OCI-LY7 (cell line): Measurements from ENCODE around the gene LAMA3. TPM values are rescaled to one million over a fixed set of nuclear protein-coding genes. Genes with fewer than 3 reads are reported as not detected.

ENCODE experiments used
- BruUV-seq: library from RNA; stranded (reverse); fragments of 400-500 nt; replicated peaks from 2 replicates; lab custom pipeline; 2021; lab: Mats Ljungman, UMichigan
- CTCF ChIA-PET: fragments of 300-600 bp; sonication (Branson Sonifier 250); formaldehyde crosslinking; loops from one replicate; lab custom pipeline; 2022; ENCODE audit warnings: antibody characterized with exemption; ENCODE audit not compliant: unreplicated experiment; lab: Charles Lee
- POLR2A ChIA-PET: fragments of 300-600 bp; sonication (Branson Sonifier 250); formaldehyde crosslinking; loops from one replicate; lab custom pipeline; 2022; ENCODE audit warnings: antibody characterized with exemption; lab: Charles Lee
- DNase-seq: peaks from one replicate; pipeline ENCODE4 v3.0.0-alpha.2; 2015; ENCODE audit warnings: low spot score
- H2AFZ ChIP-seq: fragments of 200-600 bp; sonication (generic), shearing (Covaris generic); 2 replicates; pipeline ENCODE4 v1.6.1; 2014; ENCODE audit warnings: mild to moderate bottlenecking, antibody characterized with exemption, low read length, moderate library complexity
- H3K27ac ChIP-seq: fragments of 200-600 bp; sonication (generic); 2 replicates; pipeline ENCODE4 v1.5.1; 2014; ENCODE audit warnings: mixed run types, low read depth, mild to moderate bottlenecking, moderate library complexity, low read length, inconsistent platforms; ENCODE audit not compliant: poor library complexity, severe bottlenecking
- H3K36me3 ChIP-seq: fragments of 200-600 bp; sonication (generic); 2 replicates; pipeline ENCODE4 v1.6.1; 2014; ENCODE audit warnings: mild to moderate bottlenecking, antibody characterized with exemption, low read length, moderate library complexity, mixed read lengths; ENCODE audit not compliant: insufficient read depth
- H3K4me1 ChIP-seq: fragments of 200-600 bp; sonication (generic); 2 replicates; pipeline ENCODE4 v1.5.1; 2014; ENCODE audit warnings: mild to moderate bottlenecking, low read length; ENCODE audit not compliant: insufficient read depth, poor library complexity, severe bottlenecking
- H3K4me2 ChIP-seq: fragments of 200-600 bp; sonication (generic); 2 replicates; pipeline ENCODE4 v1.6.1; 2014; ENCODE audit warnings: mild to moderate bottlenecking, low read length
- H3K4me3 ChIP-seq: fragments of 200-600 bp; sonication (generic); 2 replicates; pipeline ENCODE4 v1.5.1; 2014; ENCODE audit warnings: mild to moderate bottlenecking, low read depth, low read length; ENCODE audit not compliant: poor library complexity, severe bottlenecking
- H3K79me2 ChIP-seq: fragments of 200-600 bp; sonication (generic); 2 replicates; pipeline ENCODE4 v1.6.1; 2016; ENCODE audit warnings: low read depth, mild to moderate bottlenecking, low read length, moderate library complexity, mixed read lengths; ENCODE audit not compliant: insufficient read depth
- H3K9me2 ChIP-seq: fragments of 200-600 bp; sonication (generic); 2 replicates; pipeline ENCODE4 v1.6.1; 2016; ENCODE audit warnings: mild to moderate bottlenecking, low read length, mixed read lengths; ENCODE audit not compliant: insufficient read depth
- H3K9me3 ChIP-seq: fragments of 200-600 bp; sonication (generic); 2 replicates; pipeline ENCODE4 v1.6.1; 2014; ENCODE audit warnings: mild to moderate bottlenecking, mixed run types, low read length, mixed read lengths
- H4K20me1 ChIP-seq: fragments of 200-600 bp; sonication (generic); 2 replicates; pipeline ENCODE4 v1.6.1; 2014; ENCODE audit warnings: mild to moderate bottlenecking, antibody characterized with exemption, low read length, moderate library complexity, mixed read lengths; ENCODE audit not compliant: insufficient read depth
- CTCF ChIP-seq: fragments of 200-600 bp; sonication (generic); conservative IDR thresholded peaks from 2 replicates; pipeline ENCODE4 v1.5.1; 2014; ENCODE audit warnings: mild to moderate bottlenecking, antibody characterized with exemption, low read length, moderate library complexity, mixed read lengths
- EZH2phosphoT487 ChIP-seq: fragments of 200-600 bp; sonication (generic); IDR thresholded peaks from 2 replicates; pipeline ENCODE4 v1.6.1; 2018; ENCODE audit warnings: low read depth, borderline replicate concordance, mild to moderate bottlenecking, mixed run types, antibody characterized with exemption, low read length, moderate library complexity, mixed read lengths
- intact Hi-C: fragments of 100-400 bp; cut with micrococcal nuclease; formaldehyde crosslinking; loops from one replicate; pipeline ENCODE4 v1.10.0; 2022; ENCODE audit not compliant: unreplicated experiment
- total RNA-seq, 2 experiments: library from RNA; depleted of rRNA in 1 of 2; stranded (reverse); fragments of >200 nt in 1 of 2; shearing (Covaris generic) in 1 of 2; gene quantifications; 2 replicates each; pipeline ENCODE4 v1.2.3, GENCODE V29; 2014 to 2022

The LAMA3 gene
- total RNA-seq, 2 experiments from 2014 or later: 0.16 to 1.6 TPM

- Histone ChIP-seq H3K4me1 (peaks cover 3% of the 10 kb centered on the region), H3K4me3 (no peak overlapping the region), H2AFZ (no peak overlapping the region), H3K9me2 (no peaks in the 10 kb centered on the region), H3K4me2 (no peak overlapping the region), H3K9me3 (no peaks in the 10 kb centered on the region), H3K79me2 (no peaks in the 10 kb centered on the region), H3K36me3 (no peaks in the 10 kb centered on the region), H3K27ac (no peak overlapping the region), H4K20me1 (no peaks in the 10 kb centered on the region)
- no peak for DNase-seq
- no peak for TF ChIP-seq CTCF
- no peak for TF ChIP-seq EZH2phosphoT487
- ChIA-PET POLR2A (interaction anchor here (0.7 kb wide), 1 partner anchor 12 kb away, joined by 4 read pairs; no protein-coding TSS in a partner anchor), CTCF (no interaction called here)
- BruUV-seq: no TSS peak
- intact Hi-C loops: loop anchor here (5.0 kb wide), 1 partner anchor 186 kb away; no protein-coding TSS in a partner anchor
Observed at GRCh38 chr18:23921716-23922285, 232.5 kb downstream of the LAMA3 start.

GRCh38 chr18:23922939-23923338 is 233.7 kb downstream of the LAMA3 start:
- ChIA-PET CTCF (no interaction called here), POLR2A (no interaction called here)
- TF ChIP-seq CTCF (no peak), EZH2phosphoT487 (no peak)
- Histone ChIP-seq H4K20me1 (no peaks in the 10 kb centered on the region), H3K9me2 (no peaks in the 10 kb centered on the region), H2AFZ (no peak overlapping the region), H3K36me3 (no peaks in the 10 kb centered on the region), H3K4me3 (no peak overlapping the region), H3K27ac (no peak overlapping the region), H3K9me3 (no peaks in the 10 kb centered on the region), H3K4me2 (no peak overlapping the region), H3K79me2 (no peaks in the 10 kb centered on the region), H3K4me1 (peaks cover 3% of the 10 kb centered on the region)
- DNase-seq: no peak
- intact Hi-C loops: loop anchor here (5.0 kb wide), 1 partner anchor 184 kb away; no protein-coding TSS in a partner anchor
- no TSS peak for BruUV-seq

GRCh38 chr18:23924813-23925212 is 235.6 kb downstream of the LAMA3 start:
- POLR2A ChIA-PET: interaction anchor here (0.7 kb wide), 2 partner anchors 14 to 371 kb away, joined by 3 to 4 read pairs; no protein-coding TSS in a partner anchor
- H3K9me2 ChIP-seq: no peaks in the 10 kb centered on the region
- intact Hi-C loops: loop anchor here (5.0 kb wide), 1 partner anchor 182 kb away; no protein-coding TSS in a partner anchor
- no peaks in the 10 kb centered on the region for H3K79me2 ChIP-seq
- no peak overlapping the region for H2AFZ ChIP-seq
- no peaks in the 10 kb centered on the region for H3K4me1 ChIP-seq
- CTCF ChIA-PET: no interaction called here
- no peak overlapping the region for H3K4me2 ChIP-seq
- no peak for DNase-seq
- no peaks in the 10 kb centered on the region for H4K20me1 ChIP-seq
- no peaks in the 10 kb centered on the region for H3K36me3 ChIP-seq
- no TSS peak for BruUV-seq
- no peak overlapping the region for H3K27ac ChIP-seq
- H3K9me3 ChIP-seq: no peaks in the 10 kb centered on the region
- TF ChIP-seq EZH2phosphoT487 (no peak), CTCF (no peak)
- no peak overlapping the region for H3K4me3 ChIP-seq
